AG10803 (cell line): ENCODE measurements around the gene ZCCHC17.
"Not testable (repeated sequence)": the region's sequence is repeated elsewhere in the genome, so short reads cannot be mapped to it uniquely, and the experiment has no call there.

ENCODE experiments used
- DNase-seq: peaks from one replicate; pipeline ENCODE4 v3.0.0; 2010; ENCODE audit warnings: low read depth
- H3K4me3 ChIP-seq: 2 replicates; pipeline ENCODE4 v1.5.1; 2011; ENCODE audit warnings: mild to moderate bottlenecking, low read length, control low read depth
- TF ChIP-seq, protein P1 (sequence below): conservative IDR thresholded peaks from 2 replicates; pipeline ENCODE4 v1.5.1; 2011; ENCODE audit warnings: mild to moderate bottlenecking, low read length, control low read depth, inconsistent platforms

The ZCCHC17 gene

DNA sequence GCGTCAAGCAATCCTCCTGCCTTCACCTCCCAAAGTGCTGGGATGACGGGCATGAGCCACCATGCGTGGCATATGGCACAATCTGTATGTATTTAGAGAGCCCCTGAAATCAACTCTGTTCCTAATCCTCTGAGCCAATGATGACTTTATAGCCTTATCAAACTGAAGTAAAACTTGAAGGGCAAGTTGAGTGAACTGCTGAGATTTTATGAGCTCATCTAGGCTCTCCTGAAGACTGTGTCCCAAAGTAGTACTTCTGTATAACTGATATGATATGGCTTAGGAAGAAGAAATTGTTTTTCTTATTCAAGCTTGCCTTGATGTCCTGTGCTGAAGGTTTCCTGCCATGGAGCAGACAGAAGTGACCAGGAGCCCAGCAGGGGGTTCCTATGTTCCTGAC is 33.4 kb upstream of the ZCCHC17 start:
- TF ChIP-seq, protein P1, sequence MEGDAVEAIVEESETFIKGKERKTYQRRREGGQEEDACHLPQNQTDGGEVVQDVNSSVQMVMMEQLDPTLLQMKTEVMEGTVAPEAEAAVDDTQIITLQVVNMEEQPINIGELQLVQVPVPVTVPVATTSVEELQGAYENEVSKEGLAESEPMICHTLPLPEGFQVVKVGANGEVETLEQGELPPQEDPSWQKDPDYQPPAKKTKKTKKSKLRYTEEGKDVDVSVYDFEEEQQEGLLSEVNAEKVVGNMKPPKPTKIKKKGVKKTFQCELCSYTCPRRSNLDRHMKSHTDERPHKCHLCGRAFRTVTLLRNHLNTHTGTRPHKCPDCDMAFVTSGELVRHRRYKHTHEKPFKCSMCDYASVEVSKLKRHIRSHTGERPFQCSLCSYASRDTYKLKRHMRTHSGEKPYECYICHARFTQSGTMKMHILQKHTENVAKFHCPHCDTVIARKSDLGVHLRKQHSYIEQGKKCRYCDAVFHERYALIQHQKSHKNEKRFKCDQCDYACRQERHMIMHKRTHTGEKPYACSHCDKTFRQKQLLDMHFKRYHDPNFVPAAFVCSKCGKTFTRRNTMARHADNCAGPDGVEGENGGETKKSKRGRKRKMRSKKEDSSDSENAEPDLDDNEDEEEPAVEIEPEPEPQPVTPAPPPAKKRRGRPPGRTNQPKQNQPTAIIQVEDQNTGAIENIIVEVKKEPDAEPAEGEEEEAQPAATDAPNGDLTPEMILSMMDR = no peak
- no peak for DNase-seq
- H3K4me3 ChIP-seq = no peak overlapping the region

DNA sequence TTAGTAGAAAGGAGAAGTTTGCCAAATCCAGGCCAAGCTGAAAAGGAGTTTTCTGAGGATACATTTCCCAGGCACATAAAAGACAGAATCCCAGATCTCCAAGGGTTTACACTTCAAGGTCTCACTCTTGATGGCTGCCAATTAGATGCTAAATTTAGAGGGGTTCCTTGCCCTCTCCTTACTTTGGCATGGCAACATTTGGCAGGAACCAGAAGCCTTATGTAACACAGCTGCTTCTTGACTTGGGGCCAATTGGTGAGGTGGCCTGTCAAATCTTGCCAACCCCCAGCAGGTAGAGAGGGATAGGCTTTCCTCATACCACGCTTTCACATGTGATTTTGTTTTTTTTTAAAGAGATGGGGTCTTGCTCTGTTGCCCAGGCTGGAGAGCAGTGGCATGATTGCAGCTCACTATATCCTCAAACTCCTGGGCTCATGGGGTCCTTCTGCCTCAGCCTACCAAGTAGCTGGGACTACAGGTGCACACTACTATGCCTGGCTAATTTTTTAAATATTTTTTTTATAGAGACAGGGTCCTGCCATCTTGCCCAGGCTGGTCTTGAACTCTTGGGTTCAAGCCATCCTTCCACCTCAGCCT is 31.9 kb upstream of the ZCCHC17 start:
- DNase-seq = no peak
- TF ChIP-seq, protein P1 = no peak
- no peak overlapping the region for H3K4me3 ChIP-seq

DNA sequence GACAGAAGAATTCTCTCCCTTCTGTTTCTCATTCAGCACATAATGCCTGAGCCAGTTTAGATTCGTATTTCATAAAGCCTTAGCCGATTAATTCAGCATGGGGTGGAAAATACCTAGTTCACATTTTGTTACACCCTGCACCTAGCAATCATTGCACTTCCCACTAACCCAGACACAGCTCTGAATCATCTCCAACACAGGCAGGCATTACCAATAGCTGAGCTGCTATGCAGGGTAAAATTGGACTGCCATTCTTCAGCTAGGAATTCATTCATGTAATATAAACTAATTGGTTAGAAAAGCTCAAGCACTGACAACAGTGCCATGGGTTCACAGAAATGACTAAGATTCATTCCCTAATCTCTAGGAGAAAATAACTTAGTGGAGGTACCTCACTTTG is 30.3 kb upstream of the ZCCHC17 start:
- H3K4me3 ChIP-seq = no peak overlapping the region
- TF ChIP-seq, protein P1 = no peak
- DNase-seq = no peak

DNA sequence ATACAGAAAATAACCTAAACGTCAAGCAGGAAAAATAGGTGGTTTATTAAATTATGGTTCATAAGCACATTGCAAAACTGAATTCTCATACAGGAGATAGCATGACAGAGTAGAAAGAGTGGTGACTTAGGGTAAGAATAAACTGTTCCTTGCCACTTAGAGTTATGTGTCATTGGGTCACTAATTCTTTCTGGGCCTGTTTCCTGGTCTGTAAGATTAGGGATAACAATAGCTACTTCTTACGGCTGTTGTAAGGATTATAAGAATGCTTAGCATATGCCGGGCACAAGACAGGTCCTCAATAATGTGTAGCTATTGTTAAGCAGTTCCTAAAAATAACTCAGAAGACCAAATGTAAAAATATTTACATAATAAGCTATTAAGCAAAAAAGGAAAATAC is 24.5 kb upstream of the ZCCHC17 start:
- TF ChIP-seq, protein P1 = no peak
- no peak for DNase-seq
- no peak overlapping the region for H3K4me3 ChIP-seq

DNA sequence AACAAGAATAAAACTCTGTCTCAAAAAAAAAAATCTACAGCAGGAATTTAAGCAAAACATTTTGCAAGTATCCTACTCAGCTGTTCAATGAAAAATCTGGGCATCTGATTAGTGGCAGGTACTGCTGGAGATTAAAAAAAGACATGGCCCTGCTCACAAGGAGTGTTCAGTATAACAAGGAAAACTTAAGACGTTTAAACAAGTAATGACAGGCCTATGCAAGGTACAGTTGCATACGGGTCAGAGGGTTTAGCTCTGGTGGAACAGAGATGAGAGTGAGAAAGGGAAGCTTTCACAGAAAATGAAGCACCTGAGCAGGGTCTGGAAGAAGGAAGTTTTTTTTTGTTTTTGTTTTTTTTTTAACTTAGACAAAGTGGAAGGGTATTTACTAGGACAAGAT is 23.2 kb upstream of the ZCCHC17 start:
- H3K4me3 ChIP-seq = no peak overlapping the region
- no peak for DNase-seq
- TF ChIP-seq, protein P1 = no peak

DNA sequence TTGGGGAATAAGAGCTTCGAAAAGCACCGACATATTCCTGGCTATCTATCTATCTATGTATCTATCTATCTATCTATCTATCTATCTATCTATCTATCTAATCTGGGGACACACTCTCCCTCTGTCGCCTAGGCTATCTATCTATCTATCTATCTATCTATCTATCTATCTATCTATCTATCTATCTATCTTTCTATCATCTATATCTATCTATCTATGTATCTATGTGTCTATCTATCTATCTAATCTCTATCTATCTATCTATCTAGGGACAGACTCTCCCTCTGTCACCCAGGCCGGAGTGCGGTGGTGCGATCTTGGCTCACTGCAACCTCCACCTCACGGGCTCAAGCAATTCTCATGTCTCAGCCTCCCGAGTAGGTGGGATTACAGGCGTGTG is 14.4 kb upstream of the ZCCHC17 start:
- not testable (repeated sequence) for H3K4me3 ChIP-seq, DNase-seq

DNA sequence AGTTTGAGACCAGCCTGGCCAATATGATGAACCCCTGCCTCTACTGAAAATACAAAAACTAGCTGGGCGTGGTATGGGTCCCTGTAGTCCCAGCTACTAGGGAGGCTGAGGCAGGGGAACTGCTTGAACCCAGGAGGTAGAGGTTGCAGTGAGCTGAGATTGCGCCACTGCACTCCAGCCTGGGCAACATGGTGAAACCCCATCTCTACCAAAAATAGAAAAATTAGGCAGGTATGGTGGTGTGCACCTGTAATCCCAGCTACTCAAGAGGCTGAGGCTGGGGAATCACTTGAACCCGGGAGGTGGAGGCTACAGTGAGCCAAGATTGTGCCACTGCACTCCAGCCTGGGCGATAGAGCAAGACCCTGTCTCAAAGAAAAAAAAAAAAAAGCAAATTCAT is 9.0 kb upstream of the ZCCHC17 start:
- not testable (repeated sequence) for H3K4me3 ChIP-seq, DNase-seq

DNA sequence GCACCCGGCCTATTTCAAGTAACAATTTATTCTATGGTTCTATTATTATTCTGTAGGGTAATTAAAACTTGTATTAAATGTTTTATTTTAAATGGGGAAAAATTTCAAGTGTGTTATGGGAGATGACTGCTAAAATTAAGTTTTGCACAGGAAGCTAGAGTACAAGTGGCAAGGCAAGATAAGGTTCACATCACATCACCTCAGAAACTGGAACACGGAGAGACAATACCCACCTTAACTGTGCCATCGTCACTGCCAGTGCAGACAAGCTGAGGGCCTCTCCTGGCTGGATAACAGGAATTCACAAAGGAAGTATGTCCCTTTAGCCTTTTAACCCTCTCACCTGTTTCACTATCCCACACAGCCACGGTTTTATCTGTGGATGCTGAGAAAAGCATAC is 7.8 kb upstream of the ZCCHC17 start:
- no peak overlapping the region for H3K4me3 ChIP-seq
- no peak for DNase-seq
- TF ChIP-seq, protein P1 = no peak
